ENCODE results near the gene MLLT6.

MLLT6 gene

GRCh38 chr17:38729368-38729885 is 24.4 kb downstream of the MLLT6 start:
- DNase-seq = no peak

GRCh38 chr17:38729886-38730525 is 24.9 kb downstream of the MLLT6 start, which contains the start of gene CISD3:
CISD3 (plus strand) TSS chr17:38730341; CDS start chr17:38730359, 18 bp downstream.
- DNase-seq = peak in 3 of 4 experiments; percentile 42 to 82 (median 63)

GRCh38 chr17:38730526-38731379 is 25.7 kb downstream of the MLLT6 start:
- DNase-seq = peak in 1 of 4 experiments; percentile 15

- DNase-seq = no peak
Observed at GRCh38 chr17:38731526-38732294, 26.6 kb downstream of the MLLT6 start.

- no peak for DNase-seq
Observed at GRCh38 chr17:38732376-38733281, 27.6 kb downstream of the MLLT6 start.

- DNase-seq = no peak
Observed at GRCh38 chr17:38733282-38733981, 28.4 kb downstream of the MLLT6 start.

GRCh38 chr17:38733982-38734973 is 29.2 kb downstream of the MLLT6 start:
- peak in 1 of 4 experiments; percentile 35 for DNase-seq

- DNase-seq = peak; percentile 54 to 70 (median 61)
Observed at GRCh38 chr17:38735161-38735997, 30.3 kb downstream of the MLLT6 start.

- no peak for DNase-seq
Observed at GRCh38 chr17:38738007-38738662, 33.1 kb downstream of the MLLT6 start.

GRCh38 chr17:38738686-38739085 is 33.6 kb downstream of the MLLT6 start:
- no peak for DNase-seq

- no peak for DNase-seq
Observed at GRCh38 chr17:38739305-38739704, 34.2 kb downstream of the MLLT6 start.

GRCh38 chr17:38740044-38740443 is 35.0 kb downstream of the MLLT6 start:
- no peak for DNase-seq

- DNase-seq = no peak
Observed at GRCh38 chr17:38740806-38741205, 35.7 kb downstream of the MLLT6 start.

- no peak for DNase-seq
Observed at GRCh38 chr17:38741461-38741860, 36.4 kb downstream of the MLLT6 start.

- DNase-seq = no peak
Observed at GRCh38 chr17:38741921-38742410, 36.9 kb downstream of the MLLT6 start.

- no peak for DNase-seq
Observed at GRCh38 chr17:38742411-38743308, 37.6 kb downstream of the MLLT6 start.

GRCh38 chr17:38743556-38744171 is 38.6 kb downstream of the MLLT6 start:
- no peak for DNase-seq

Data from activated naive CD4-positive, alpha-beta T cell (primary cell).